GM18508 (cell line): ENCODE data around the gene FAM13A.
"Not testable (repeated sequence)": the region's sequence is repeated elsewhere in the genome, so short reads cannot be mapped to it uniquely, and the experiment has no call there.

Experiments
- ATAC-seq: cut with Tn5 transposase; IDR thresholded peaks from one replicate; pipeline ENCODE4 v1.9.1; 2021; ENCODE audit warnings: moderate number of reproducible peaks; ENCODE audit not compliant: insufficient read depth, unreplicated experiment

FAM13A gene

GRCh38 chr4:88911246-88912212 is 145.5 kb downstream of the FAM13A start:
- ATAC-seq = no peak

GRCh38 chr4:88910101-88910500 is 146.9 kb downstream of the FAM13A start:
- no peak for ATAC-seq

GRCh38 chr4:88908521-88908920 is 148.5 kb downstream of the FAM13A start:
- ATAC-seq = no peak

- no peak for ATAC-seq
These were observed 149.0 kb downstream of the FAM13A start for GRCh38 chr4:88908003-88908402.

- ATAC-seq = no peak
These were observed 149.5 kb downstream of the FAM13A start for GRCh38 chr4:88907478-88907877.

- ATAC-seq = not testable (repeated sequence)
These were observed 152.7 kb downstream of the FAM13A start for GRCh38 chr4:88904240-88904639.

- no peak for ATAC-seq
These were observed 156.6 kb downstream of the FAM13A start for GRCh38 chr4:88900432-88900831.

GRCh38 chr4:88897752-88898151 is 159.2 kb downstream of the FAM13A start:
- ATAC-seq = no peak

GRCh38 chr4:88897180-88897579 is 159.8 kb downstream of the FAM13A start:
- no peak for ATAC-seq

- ATAC-seq = no peak
These were observed 163.0 kb downstream of the FAM13A start for GRCh38 chr4:88893961-88894360.

GRCh38 chr4:88892646-88893045 is 164.3 kb downstream of the FAM13A start:
- ATAC-seq = no peak

GRCh38 chr4:88891636-88892035 is 165.3 kb downstream of the FAM13A start:
- no peak for ATAC-seq

- ATAC-seq = not testable (repeated sequence)
These were observed 169.6 kb downstream of the FAM13A start for GRCh38 chr4:88887409-88887808.

- ATAC-seq = no peak
These were observed 175.8 kb downstream of the FAM13A start for GRCh38 chr4:88881227-88881569.

GRCh38 chr4:88880501-88881226 is 176.3 kb downstream of the FAM13A start:
- ATAC-seq = no peak

GRCh38 chr4:88879991-88880390 is 177.0 kb downstream of the FAM13A start:
- no peak for ATAC-seq

- ATAC-seq = no peak
These were observed 178.3 kb downstream of the FAM13A start for GRCh38 chr4:88878642-88879041.

- no peak for ATAC-seq
These were observed 186.6 kb downstream of the FAM13A start for GRCh38 chr4:88870428-88870827.

GRCh38 chr4:88868510-88868909 is 188.5 kb downstream of the FAM13A start:
- no peak for ATAC-seq

GRCh38 chr4:88866862-88867550 is 190.0 kb downstream of the FAM13A start:
- no peak for ATAC-seq

- ATAC-seq = no peak
These were observed 191.5 kb downstream of the FAM13A start for GRCh38 chr4:88865466-88865865.
